A549 (cell line): ENCODE measurements around the gene MRPS5.

Experiments
- BHLHE40 ChIP-seq: IDR thresholded peaks from 2 replicates; pipeline ENCODE4 v1.6.1; 2012; ENCODE audit warnings: low read depth, low read length, inconsistent platforms
- HEYL ChIP-seq: fragments of 250-450 bp; sonication (Bioruptor Pico); IDR thresholded peaks from 2 replicates; pipeline ENCODE4 v1.8.0; 2021; ENCODE audit warnings: mild to moderate bottlenecking, moderate library complexity

GRCh38 chr2:95159690-95160449, 38.3 kb upstream of the MRPS5 start, which contains the start of gene ZNF514:
- TF ChIP-seq HEYL (CRISPR knock-in tag), result no peak
- no peak for TF ChIP-seq BHLHE40
